Cardiac septum (tissue), 1 donor: Measurements from ENCODE around the gene UBQLNL. TPM values are rescaled to one million over a fixed set of nuclear protein-coding genes. Genes with fewer than 3 reads are reported as not detected.

ENCODE experiments used
- DNase-seq: peaks from one replicate; pipeline ENCODE4 v3.0.0-alpha.2; 2020; ENCODE audit warnings: low spot score
- intact Hi-C: fragments of 100-400 bp; cut with DNase I; formaldehyde crosslinking; loops from one replicate; pipeline ENCODE4 v1.14.0; 2022
- total RNA-seq: library from RNA; stranded (reverse); fragmentation: NEBNext Ultra II Directional; extraction: Animal tissue kit (Norgen Biotek cat#: 25700); gene quantifications from one replicate; pipeline ENCODE4 v1.2.1, GENCODE V29; 2021
- donor health status: DM: no; HTN: no; CAD: no.

UBQLNL gene
- total RNA-seq, 1 donor from 2014 or later: 0.11 TPM

- no peak for DNase-seq
- intact Hi-C loops: no loop called here
Observed at GRCh38 chr11:5509803-5510202, 6.7 kb downstream of the UBQLNL start, which contains the start of gene UBQLN3. TSS of gene UBQLN3 (minus strand) at chr11:5509957. CDS start at chr11:5509558, 399 bp downstream.

GRCh38 chr11:5508605-5509004 is 7.9 kb downstream of the UBQLNL start:
- no peak for DNase-seq
- intact Hi-C loops: no loop called here

GRCh38 chr11:5507933-5508305 is 8.6 kb downstream of the UBQLNL start:
- intact Hi-C loops: no loop called here

GRCh38 chr11:5507177-5507932 is 9.1 kb downstream of the UBQLNL start:
- no peak for DNase-seq
- intact Hi-C loops: no loop called here

More at GRCh38 chr11:5507933-5508305, 8.6 kb downstream of the UBQLNL start:
- no peak for DNase-seq

DNA sequence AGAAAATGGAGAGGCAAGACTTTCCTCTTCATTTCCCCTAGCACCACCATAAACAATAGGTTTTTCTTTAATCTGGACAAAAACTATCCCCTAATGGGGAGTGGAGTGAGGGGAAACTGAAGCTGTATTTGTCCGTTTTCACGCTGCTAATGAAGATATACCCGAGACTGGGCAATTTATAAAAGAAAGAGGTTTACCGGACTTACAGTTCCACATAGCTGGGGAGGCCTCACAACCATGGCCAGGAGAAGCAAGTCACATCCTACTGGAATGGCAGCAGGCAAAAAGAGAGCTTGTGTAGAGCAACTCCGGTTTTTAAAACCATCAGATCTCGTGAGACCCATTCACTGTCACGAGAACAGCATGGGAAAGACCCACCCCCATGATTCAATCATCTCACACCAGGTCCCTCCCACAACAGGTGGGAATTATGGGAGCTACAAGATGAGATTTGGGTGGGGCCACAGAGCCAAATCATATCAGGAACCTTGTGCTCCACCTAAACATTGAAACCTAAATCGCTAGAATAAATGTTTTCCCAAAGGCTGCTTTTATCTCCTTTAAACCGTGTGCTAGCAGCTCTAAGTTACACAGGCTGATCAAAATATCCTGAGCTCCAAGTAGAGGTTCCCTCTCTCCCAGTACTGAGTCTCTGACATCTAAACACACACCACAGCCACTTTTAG is 11.0 kb downstream of the UBQLNL start:
- no peak for DNase-seq
- intact Hi-C loops: no loop called here

DNA sequence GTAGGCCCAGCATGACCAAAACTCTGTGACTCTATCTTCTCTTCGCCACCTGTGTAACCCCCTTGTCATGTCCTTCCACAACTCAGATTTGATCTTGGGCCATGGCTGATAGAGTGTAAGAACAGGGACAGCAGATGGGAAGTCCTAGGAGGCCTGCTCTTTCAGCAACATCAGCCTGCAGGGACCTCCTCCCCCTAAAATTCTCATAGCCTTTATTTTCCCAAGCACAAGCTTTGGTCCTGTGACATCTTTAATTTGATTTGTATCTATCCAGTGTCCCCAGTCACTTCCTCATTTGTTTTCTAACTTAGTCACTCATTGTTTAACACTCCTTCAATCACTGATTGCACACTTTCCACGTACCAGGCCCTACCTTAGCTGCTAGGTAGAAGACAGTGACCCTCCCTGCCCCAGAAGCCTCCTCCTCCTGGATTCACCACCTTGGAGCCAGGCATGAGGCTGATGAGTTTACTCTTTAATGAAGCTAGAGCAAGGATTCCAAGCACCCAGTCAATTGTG is 12.0 kb downstream of the UBQLNL start:
- DNase-seq: no peak
- intact Hi-C loops: no loop called here

DNA sequence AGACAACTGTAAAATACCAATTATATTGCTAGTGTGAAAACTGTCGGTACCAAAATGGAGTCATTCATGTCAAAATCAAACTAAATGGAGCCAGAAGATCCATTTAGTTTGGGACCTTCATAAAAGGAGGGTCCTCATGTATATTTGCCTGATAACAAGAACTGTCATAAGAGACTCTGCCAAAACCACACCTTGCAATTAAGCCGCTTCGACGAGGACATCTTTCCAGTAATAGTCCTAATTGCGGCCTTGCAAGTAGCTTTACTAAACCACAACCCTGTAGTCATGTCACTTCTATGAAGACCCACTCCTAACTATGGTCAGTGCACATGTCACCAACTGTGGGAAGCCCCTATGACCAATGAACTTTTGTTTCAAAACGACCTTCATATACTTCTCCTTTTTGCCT is 16.1 kb downstream of the UBQLNL start:
- intact Hi-C loops: no loop called here
- DNase-seq: no peak

DNA sequence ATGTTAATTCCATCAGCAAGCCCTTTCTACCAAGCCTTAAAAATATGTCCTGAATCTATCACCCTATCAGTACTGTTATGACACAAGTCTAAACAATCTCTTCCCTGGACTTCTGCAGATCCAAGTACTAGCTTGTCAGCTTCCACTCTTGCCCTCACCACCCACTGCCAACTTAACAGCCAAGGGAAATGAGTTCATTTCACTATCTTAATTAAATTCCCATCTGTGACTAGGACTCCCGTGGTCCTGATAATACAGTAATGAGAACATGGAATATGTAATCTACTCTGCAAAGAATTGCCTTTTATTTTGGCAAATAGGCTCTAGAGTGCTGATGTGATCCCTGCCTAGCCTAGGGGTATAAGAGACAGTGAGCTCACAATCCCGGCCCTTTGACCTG is 16.8 kb downstream of the UBQLNL start:
- intact Hi-C loops: no loop called here
- DNase-seq: no peak

GRCh38 chr11:5489576-5490357 is 26.7 kb downstream of the UBQLNL start:
- intact Hi-C loops: no loop called here
- DNase-seq: no peak

- DNase-seq: no peak
- intact Hi-C loops: no loop called here
Observed at GRCh38 chr11:5488798-5489399, 27.6 kb downstream of the UBQLNL start.

DNA sequence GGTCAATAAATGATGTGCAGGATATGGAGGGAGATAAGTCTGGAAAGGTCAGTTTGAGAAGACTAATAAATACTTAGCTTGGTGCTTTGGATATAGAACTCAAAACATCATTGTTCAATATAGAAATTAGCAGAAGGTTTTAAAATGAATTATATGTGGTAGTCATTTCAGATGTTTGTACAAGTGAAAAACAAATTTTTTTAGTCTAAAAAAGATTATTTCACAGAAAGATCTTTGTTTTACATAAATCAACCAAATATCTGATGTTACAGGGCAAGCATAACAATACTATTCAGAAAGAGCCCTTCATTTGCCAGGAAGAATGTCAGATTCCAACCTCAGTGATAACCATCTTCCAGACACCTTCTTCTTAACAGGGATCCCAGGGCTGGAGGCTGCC is 28.1 kb downstream of the UBQLNL start, which contains the start of gene OR52D1:
Gene OR52D1 (plus strand): TSS at position 301 of the 400 bp plus-strand sequence. CDS start 22 bp downstream, at position 323.
- intact Hi-C loops: no loop called here

GRCh38 chr11:5486421-5486820 is 30.1 kb downstream of the UBQLNL start:
- intact Hi-C loops: no loop called here
- DNase-seq: no peak

More for the DNA sequence above, 28.1 kb downstream of the UBQLNL start, which contains the start of gene OR52D1:
- no peak for DNase-seq

DNA sequence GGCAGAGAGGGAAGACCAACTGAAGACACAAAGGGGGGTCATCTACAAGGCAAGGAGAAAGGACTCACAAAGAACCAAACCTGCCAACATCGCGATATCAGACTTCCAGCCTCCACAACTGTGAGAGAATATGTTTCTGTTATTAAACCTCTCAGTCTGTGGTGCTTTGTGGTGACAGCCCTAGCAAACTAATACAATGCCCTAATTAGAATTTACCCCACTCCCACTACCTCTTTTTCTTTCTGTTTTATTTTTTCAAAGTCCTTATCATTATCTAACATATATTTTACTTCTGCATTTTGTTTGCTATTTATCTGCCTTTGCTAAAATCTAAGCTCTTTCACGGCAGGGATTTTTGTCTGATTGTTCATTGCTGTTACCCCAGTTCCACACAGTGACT is 30.5 kb downstream of the UBQLNL start:
- intact Hi-C loops: no loop called here
- no peak for DNase-seq

DNA sequence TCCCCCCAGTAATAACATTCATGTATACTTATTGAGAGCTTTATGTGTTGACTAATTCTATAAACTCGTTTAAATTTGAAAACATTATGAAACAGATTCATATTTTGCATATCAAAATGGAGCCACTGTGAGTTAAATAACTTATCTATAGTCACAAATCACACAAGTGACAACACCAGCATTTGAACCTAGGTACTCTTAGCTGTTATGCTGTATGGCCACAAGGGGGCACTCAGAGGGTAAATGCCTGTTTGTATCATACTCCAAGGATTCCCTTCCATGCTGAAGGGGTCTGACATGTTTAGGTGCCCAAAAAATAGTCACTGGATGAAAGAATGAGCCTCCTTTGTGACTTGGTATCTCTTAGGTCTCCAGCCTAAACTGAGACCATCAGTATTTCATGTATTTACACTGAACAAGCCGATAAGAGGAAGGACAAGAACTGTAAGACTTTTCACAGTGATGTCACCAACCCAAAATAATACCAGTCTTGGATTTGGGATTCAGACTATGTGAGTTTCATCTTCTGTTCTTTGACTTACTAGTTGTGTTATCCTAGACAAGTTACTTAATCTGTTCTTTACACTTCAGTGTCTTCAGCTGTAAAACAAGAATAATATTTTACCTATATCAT is 40.2 kb downstream of the UBQLNL start:
- DNase-seq: no peak
- intact Hi-C loops: loop anchor here (5.0 kb wide), 1 partner anchor 331 kb away; the partner anchor contains the start of gene OR52N2

DNA sequence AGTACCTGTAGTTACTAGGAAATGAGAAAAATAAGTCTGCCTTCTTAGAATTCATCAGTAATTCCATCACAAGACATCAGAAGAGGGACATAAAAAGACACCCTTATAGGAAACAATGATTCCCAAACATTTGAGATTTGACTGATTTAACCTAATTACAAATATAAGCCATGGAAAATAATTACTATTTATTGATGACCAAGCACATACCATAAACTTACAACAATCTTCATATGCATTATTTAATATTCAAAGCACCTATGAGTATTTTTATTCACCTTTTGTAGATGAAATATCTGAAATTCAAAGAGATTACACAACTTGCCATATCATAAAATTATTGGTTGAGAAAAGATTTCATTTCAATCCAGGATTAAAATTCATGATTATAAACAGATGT is 42.6 kb downstream of the UBQLNL start:
- no peak for DNase-seq
- intact Hi-C loops: no loop called here

- intact Hi-C loops: no loop called here
- DNase-seq: no peak
Observed at GRCh38 chr11:5467527-5467926, 49.0 kb downstream of the UBQLNL start.
